ENCODE data around the gene URB1. TPM values are rescaled to one million over a fixed set of nuclear protein-coding genes. Genes with fewer than 3 reads are reported as not detected.

Gene URB1
- total and polyA plus RNA-seq, 2 of the 8 experiments (the other 6 are each of a cell fraction or from before 2014, with no cell fraction given), result 8.1 to 28.9 TPM

GRCh38 chr21:32423320-32424190, 30.7 kb upstream of the URB1 start:
- H3K79me2 ChIP-seq (ENCODE audit: control insufficient read depth in 1 of 2, insufficient read depth in 2 of 2, low read length in 2 of 2), result no peaks in the 10 kb centered on the region
- no peak overlapping the region for H3K9ac ChIP-seq (replicated peaks in 1 of 4; ENCODE audit: extremely low read depth in 1 of 4, low read depth in 3 of 4, low read length in 3 of 4)
- peaks cover 0 to 3% (median under 1%) of the 10 kb centered on the region in 4 experiments; a peak in 2 of 7 replicates for H3K4me1 ChIP-seq (replicated peaks in 1 of 4; ENCODE audit: control insufficient read depth in 3 of 4, insufficient read depth in 4 of 4, low read length in 3 of 4)
- no peaks in the 10 kb centered on the region for H3K36me3 ChIP-seq (ENCODE audit: control insufficient read depth in 2 of 4, insufficient read depth in 4 of 4, low read length in 3 of 4)
- H4K8ac ChIP-seq (ENCODE audit: extremely low read depth, insufficient read depth, low read length), result no peak overlapping the region
- no peaks in the 10 kb centered on the region for H3K23me2 ChIP-seq (ENCODE audit: low read depth, low read length)
- no peak overlapping the region for H3K23ac ChIP-seq (ENCODE audit: insufficient read length)
- DNase-seq (ENCODE audit: low read depth in 1 of 2, low spot score in 2 of 2) (no peak), FAIRE-seq (no peak)
- no peak overlapping the region for H2BK20ac ChIP-seq (ENCODE audit: low read length)
- H3K79me1 ChIP-seq (ENCODE audit: low read depth, low read length), result no peaks in the 10 kb centered on the region
- no peaks in the 10 kb centered on the region for H4K20me1 ChIP-seq (replicated peaks in 1 of 2; ENCODE audit: control insufficient read depth in 1 of 2, insufficient read depth in 2 of 2, low read length in 2 of 2)
- no peak overlapping the region for H2BK12ac ChIP-seq (ENCODE audit: low read depth, low read length)
- no peak overlapping the region for H3K4ac ChIP-seq (replicated peaks; ENCODE audit: insufficient read length, low read depth, low read length)
- no peak overlapping the region for H4K5ac ChIP-seq (ENCODE audit: insufficient read length, low read depth, low read length)
- H3K18ac ChIP-seq (ENCODE audit: extremely low read depth, low read length), result no peak overlapping the region
- H3K27ac ChIP-seq (ENCODE audit: low read depth, low read length), result no peak overlapping the region
- no peak overlapping the region for H2AK5ac ChIP-seq (ENCODE audit: low read depth, low read length)
- H3K14ac ChIP-seq (ENCODE audit: insufficient read length), result no peak overlapping the region
- POLR2A ChIA-PET (ENCODE audit: partially characterized antibody), result no interaction called here
- H3K9me3 ChIP-seq (ENCODE audit: insufficient read depth in 2 of 2, low read depth in 1 of 2, low read length in 1 of 2), result peaks cover 2 to 6% of the 10 kb centered on the region in 2 experiments; a peak in 1 of 4 replicates
- H3K4me2 ChIP-seq (ENCODE audit: insufficient read depth in 1 of 2, low read depth in 2 of 2, low read length in 2 of 2), result no peak overlapping the region
- H3K4me3 ChIP-seq (ENCODE audit: extremely low read depth in 1 of 4, insufficient read depth in 2 of 4, low read depth in 3 of 4, low read length in 4 of 4), result no peak overlapping the region
- H2BK5ac ChIP-seq (ENCODE audit: low read depth, low read length), result no peak overlapping the region
- H2BK120ac ChIP-seq (replicated peaks; ENCODE audit: low read depth, low read length), result no peak overlapping the region
- WGBS, 2 experiments (ENCODE audit: extremely low coverage in 1 of 2, insufficient coverage in 1 of 2, insufficient read length in 1 of 2, insufficient replicate concordance in 2 of 2, low coverage in 1 of 2, low lambda C conversion rate in 2 of 2, missing lambda C conversion rate in 1 of 2), result 86% methylated on average over 9 of the region's 9 CpGs; no CpG with 5 or more reads in 1 of the 2 experiments
- H3K27me3 ChIP-seq (replicated peaks in 1 of 4; ENCODE audit: control insufficient read depth in 3 of 4, extremely low read depth in 1 of 4, insufficient read depth in 3 of 4, low read length in 3 of 4), result no peaks in the 10 kb centered on the region
- no peak overlapping the region for H2BK15ac ChIP-seq (ENCODE audit: low read length)
- H4K91ac ChIP-seq (replicated peaks; ENCODE audit: insufficient read length, low read length), result no peak overlapping the region
- H2AFZ ChIP-seq (ENCODE audit: low read length), result no peak overlapping the region
- H3K56ac ChIP-seq (replicated peaks; ENCODE audit: insufficient read length, low read depth, low read length), result no peak overlapping the region
- CTCF ChIA-PET (ENCODE audit: partially characterized antibody), result interaction anchor here (0.7 to 2.6 kb wide), 4 partner anchors 51 to 177 kb away, joined by 3 to 7 read pairs (median 4); no protein-coding TSS in a partner anchor
- TF ChIP-seq CBX8 (IDR thresholded peaks at IDR 0.05; ENCODE audit: borderline replicate concordance, low read depth, low read length), result no peak
- TF ChIP-seq RXRA (IDR thresholded peaks at IDR 0.05; ENCODE audit: insufficient read depth, low read depth, low read length), result no peak
- no peak for TF ChIP-seq RBBP5 (IDR thresholded peaks at IDR 0.05; ENCODE audit: borderline replicate concordance, low read depth, low read length)
- no peak for TF ChIP-seq GABPA (IDR thresholded peaks at IDR 0.05; ENCODE audit: borderline replicate concordance, insufficient read depth, low read length)
- no peak for TF ChIP-seq USF2 (IDR thresholded peaks at IDR 0.05; ENCODE audit: low read length)
- TF ChIP-seq TAF7 (optimal IDR thresholded peaks at IDR 0.05; ENCODE audit: borderline replicate concordance, low read depth, low read length), result no peak
- TF ChIP-seq RFX5 (IDR thresholded peaks at IDR 0.05; ENCODE audit: borderline replicate concordance, low read depth, low read length), result no peak
- no peak for TF ChIP-seq SAP30 (IDR thresholded peaks at IDR 0.05; ENCODE audit: insufficient read depth, insufficient replicate concordance, low read length)
- no peak for TF ChIP-seq SIRT6 (IDR thresholded peaks at IDR 0.05; ENCODE audit: low read length)
- TF ChIP-seq BRCA1 (IDR thresholded peaks at IDR 0.05; ENCODE audit: low read depth, low read length), result no peak
- no peak for TF ChIP-seq CBX5 (IDR thresholded peaks at IDR 0.05; ENCODE audit: low read depth, low read length)
